ENCODE results near the gene AGAP1. TPM values are rescaled to one million over a fixed set of nuclear protein-coding genes. Genes with fewer than 3 reads are reported as not detected.

AGAP1 gene
- total RNA-seq, 2 experiments from 2014 or later = not detected

DNA sequence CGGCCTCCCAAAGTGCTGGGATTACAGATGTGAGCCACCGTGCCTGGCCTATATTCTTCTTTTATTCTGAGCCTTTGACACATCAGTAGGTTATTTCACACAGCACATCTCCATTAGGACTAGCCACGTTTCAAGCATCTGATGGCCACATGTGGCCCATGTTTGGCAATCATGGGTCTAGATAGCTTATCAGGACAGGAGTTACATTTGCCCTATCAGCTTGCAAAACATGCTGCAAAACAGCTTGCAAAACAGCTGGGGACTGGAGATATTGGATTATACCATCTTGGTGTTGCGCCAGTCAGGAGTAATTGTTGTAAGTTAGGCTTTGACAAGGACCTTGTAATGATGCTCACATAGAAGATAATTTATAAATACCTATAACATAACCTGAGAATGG is 579.4 kb downstream of the AGAP1 start:
- CTCF ChIA-PET (ENCODE audit: unreplicated experiment) = no interaction called here
- BruUV-seq (replicated peaks) = no TSS peak

DNA sequence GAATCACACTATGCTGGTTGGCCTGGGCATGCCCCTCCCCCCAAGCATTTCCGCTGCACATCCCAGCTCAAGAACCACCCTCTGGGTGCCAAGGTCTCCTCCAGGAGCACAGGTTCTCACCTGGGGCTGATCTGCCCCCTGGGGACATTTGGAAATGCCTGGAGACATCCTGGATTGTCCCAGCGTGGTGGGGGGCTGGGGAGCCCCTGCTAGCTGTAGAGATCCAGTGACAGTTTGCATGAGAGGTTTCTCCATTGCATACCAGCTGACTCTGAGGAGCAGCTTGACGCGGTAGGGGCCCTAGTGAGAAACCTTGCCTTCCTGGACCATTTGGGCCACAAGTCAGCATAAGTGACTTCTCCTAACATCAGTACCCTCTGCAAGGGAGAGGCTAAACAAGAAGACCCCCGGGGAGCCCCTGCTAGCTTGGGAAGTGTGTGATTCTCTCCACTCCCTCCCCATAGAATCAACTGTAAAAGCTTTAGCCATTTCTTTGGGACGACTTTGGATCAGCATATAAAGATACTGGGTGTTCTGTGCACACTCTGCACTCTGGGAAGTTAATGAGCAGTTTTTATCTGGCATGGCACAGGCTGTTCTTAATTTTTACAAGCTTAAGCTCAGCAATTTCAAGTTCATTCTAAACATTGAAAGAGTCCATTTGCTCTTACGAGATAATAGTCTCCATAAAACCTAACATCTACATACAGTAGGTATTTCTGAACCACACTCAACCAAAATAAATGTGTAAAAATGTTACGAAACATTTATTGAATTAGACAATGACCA is 580.2 kb downstream of the AGAP1 start:
- TF ChIP-seq, protein P1, sequence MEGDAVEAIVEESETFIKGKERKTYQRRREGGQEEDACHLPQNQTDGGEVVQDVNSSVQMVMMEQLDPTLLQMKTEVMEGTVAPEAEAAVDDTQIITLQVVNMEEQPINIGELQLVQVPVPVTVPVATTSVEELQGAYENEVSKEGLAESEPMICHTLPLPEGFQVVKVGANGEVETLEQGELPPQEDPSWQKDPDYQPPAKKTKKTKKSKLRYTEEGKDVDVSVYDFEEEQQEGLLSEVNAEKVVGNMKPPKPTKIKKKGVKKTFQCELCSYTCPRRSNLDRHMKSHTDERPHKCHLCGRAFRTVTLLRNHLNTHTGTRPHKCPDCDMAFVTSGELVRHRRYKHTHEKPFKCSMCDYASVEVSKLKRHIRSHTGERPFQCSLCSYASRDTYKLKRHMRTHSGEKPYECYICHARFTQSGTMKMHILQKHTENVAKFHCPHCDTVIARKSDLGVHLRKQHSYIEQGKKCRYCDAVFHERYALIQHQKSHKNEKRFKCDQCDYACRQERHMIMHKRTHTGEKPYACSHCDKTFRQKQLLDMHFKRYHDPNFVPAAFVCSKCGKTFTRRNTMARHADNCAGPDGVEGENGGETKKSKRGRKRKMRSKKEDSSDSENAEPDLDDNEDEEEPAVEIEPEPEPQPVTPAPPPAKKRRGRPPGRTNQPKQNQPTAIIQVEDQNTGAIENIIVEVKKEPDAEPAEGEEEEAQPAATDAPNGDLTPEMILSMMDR (conservative IDR thresholded peaks at IDR 0.05; ENCODE audit: low read length) = no peak
- no peak for TF ChIP-seq EZH2phosphoT487 (IDR thresholded peaks at IDR 0.05; ENCODE audit: borderline replicate concordance, low read depth, low read length)
- H3K79me2 ChIP-seq (ENCODE audit: insufficient read depth, low read depth, low read length) = no peaks in the 10 kb centered on the region
- H4K20me1 ChIP-seq (ENCODE audit: insufficient read depth, low read length) = no peaks in the 10 kb centered on the region
- POLR2A ChIA-PET = interaction anchor here (0.6 kb wide), 1 partner anchor 632 kb away, joined by 3 read pairs; no protein-coding TSS in a partner anchor
- no peak overlapping the region for H2AFZ ChIP-seq (ENCODE audit: low read length)
- H3K4me1 ChIP-seq (ENCODE audit: insufficient read depth, low read length, poor library complexity, severe bottlenecking) = no peaks in the 10 kb centered on the region
- H3K36me3 ChIP-seq (ENCODE audit: insufficient read depth, low read length) = no peaks in the 10 kb centered on the region
- intact Hi-C loops (cut with micrococcal nuclease; ENCODE audit: unreplicated experiment) = no loop called here
- no peak overlapping the region for H3K4me3 ChIP-seq (ENCODE audit: low read depth, low read length, poor library complexity, severe bottlenecking)
- no peaks in the 10 kb centered on the region for H3K9me2 ChIP-seq (ENCODE audit: insufficient read depth, low read length)
- DNase-seq (ENCODE audit: low spot score) = no peak
- H3K4me2 ChIP-seq (ENCODE audit: low read length) = no peak overlapping the region
- H3K27ac ChIP-seq (ENCODE audit: low read depth, low read length, poor library complexity, severe bottlenecking) = no peak overlapping the region
- CTCF ChIA-PET (ENCODE audit: unreplicated experiment) = no interaction called here
- H3K9me3 ChIP-seq (ENCODE audit: low read length) = no peaks in the 10 kb centered on the region
- BruUV-seq (replicated peaks) = no TSS peak

More for the DNA sequence above, 579.4 kb downstream of the AGAP1 start:
- no peak overlapping the region for H3K4me2 ChIP-seq (ENCODE audit: low read length)
- H3K9me2 ChIP-seq (ENCODE audit: insufficient read depth, low read length) = no peaks in the 10 kb centered on the region
- no peak overlapping the region for H3K4me3 ChIP-seq (ENCODE audit: low read depth, low read length, poor library complexity, severe bottlenecking)
- H3K9me3 ChIP-seq (ENCODE audit: low read length) = no peaks in the 10 kb centered on the region
- H3K79me2 ChIP-seq (ENCODE audit: insufficient read depth, low read depth, low read length) = no peaks in the 10 kb centered on the region
- no peak overlapping the region for H2AFZ ChIP-seq (ENCODE audit: low read length)
- intact Hi-C loops (cut with micrococcal nuclease; ENCODE audit: unreplicated experiment) = no loop called here
- no peak for TF ChIP-seq EZH2phosphoT487 (IDR thresholded peaks at IDR 0.05; ENCODE audit: borderline replicate concordance, low read depth, low read length)
- TF ChIP-seq, protein P1 (conservative IDR thresholded peaks at IDR 0.05; ENCODE audit: low read length) = no peak
- POLR2A ChIA-PET = no interaction called here
- no peak overlapping the region for H3K27ac ChIP-seq (ENCODE audit: low read depth, low read length, poor library complexity, severe bottlenecking)
- DNase-seq (ENCODE audit: low spot score) = no peak
- H4K20me1 ChIP-seq (ENCODE audit: insufficient read depth, low read length) = no peaks in the 10 kb centered on the region
- no peaks in the 10 kb centered on the region for H3K4me1 ChIP-seq (ENCODE audit: insufficient read depth, low read length, poor library complexity, severe bottlenecking)
- no peaks in the 10 kb centered on the region for H3K36me3 ChIP-seq (ENCODE audit: insufficient read depth, low read length)

DNA sequence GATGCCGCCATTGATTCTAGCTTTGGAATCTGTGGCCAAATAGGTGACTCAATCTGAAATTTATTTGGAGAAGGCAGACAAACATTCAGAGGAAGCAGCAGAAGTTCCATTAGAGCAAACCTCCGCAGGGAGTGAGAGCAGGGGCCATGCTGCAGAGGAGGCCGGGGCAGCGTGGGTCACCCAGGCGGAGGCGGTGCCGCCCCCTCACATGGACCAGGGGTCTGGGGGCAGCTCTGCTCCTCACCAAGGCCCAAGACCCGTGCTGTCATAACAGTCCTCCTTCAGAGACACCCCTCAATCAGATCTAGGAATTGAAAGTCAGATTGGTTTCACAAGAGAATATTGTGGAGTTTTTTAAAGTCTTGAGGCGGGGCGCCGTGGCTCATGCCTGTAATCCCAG is 582.0 kb downstream of the AGAP1 start:
- Histone ChIP-seq H2AFZ (ENCODE audit: low read length) (no peak overlapping the region), H3K9me2 (ENCODE audit: insufficient read depth, low read length) (no peaks in the 10 kb centered on the region), H3K79me2 (ENCODE audit: insufficient read depth, low read depth, low read length) (no peaks in the 10 kb centered on the region), H4K20me1 (ENCODE audit: insufficient read depth, low read length) (no peaks in the 10 kb centered on the region), H3K4me1 (ENCODE audit: insufficient read depth, low read length, poor library complexity, severe bottlenecking) (no peaks in the 10 kb centered on the region), H3K4me2 (ENCODE audit: low read length) (no peak overlapping the region), H3K4me3 (ENCODE audit: low read depth, low read length, poor library complexity, severe bottlenecking) (no peak overlapping the region), H3K27ac (ENCODE audit: low read depth, low read length, poor library complexity, severe bottlenecking) (no peak overlapping the region), H3K9me3 (ENCODE audit: low read length) (no peaks in the 10 kb centered on the region), H3K36me3 (ENCODE audit: insufficient read depth, low read length) (no peaks in the 10 kb centered on the region)
- no peak for DNase-seq (ENCODE audit: low spot score)
- CTCF ChIA-PET (ENCODE audit: unreplicated experiment) = no interaction called here
- intact Hi-C loops (cut with micrococcal nuclease; ENCODE audit: unreplicated experiment) = no loop called here
- BruUV-seq (replicated peaks) = no TSS peak
- POLR2A ChIA-PET = no interaction called here
- no peak for TF ChIP-seq EZH2phosphoT487 (IDR thresholded peaks at IDR 0.05; ENCODE audit: borderline replicate concordance, low read depth, low read length)
- TF ChIP-seq, protein P1 (conservative IDR thresholded peaks at IDR 0.05; ENCODE audit: low read length) = no peak

Data from OCI-LY7 (cell line).